ENCODE data around the gene RPL7A.
"Not testable (repeated sequence)": the region's sequence is repeated elsewhere in the genome, so short reads cannot be mapped to it uniquely, and the experiment has no call there.

The RPL7A gene

DNA sequence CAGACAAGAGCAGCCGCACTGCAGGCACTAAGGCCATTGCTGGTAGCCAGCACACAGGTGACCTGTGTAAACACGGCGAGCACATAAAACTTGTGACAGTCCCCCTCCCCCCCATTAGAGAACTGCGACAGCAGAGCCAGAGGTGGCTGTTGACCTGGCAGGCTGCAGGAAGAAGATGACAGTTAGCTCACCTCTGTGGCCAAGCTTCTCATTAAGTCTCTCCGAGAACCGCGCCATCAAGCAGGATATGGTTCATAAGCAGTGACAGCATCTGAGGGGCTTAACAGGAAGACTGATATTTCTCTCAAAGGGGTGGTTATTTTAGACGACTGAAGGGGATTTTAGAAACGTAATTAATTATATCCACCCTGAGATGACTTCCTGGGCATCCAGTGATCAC lies 22.7 kb downstream of the RPL7A start:
- DNase-seq, result peak; percentile 71

DNA sequence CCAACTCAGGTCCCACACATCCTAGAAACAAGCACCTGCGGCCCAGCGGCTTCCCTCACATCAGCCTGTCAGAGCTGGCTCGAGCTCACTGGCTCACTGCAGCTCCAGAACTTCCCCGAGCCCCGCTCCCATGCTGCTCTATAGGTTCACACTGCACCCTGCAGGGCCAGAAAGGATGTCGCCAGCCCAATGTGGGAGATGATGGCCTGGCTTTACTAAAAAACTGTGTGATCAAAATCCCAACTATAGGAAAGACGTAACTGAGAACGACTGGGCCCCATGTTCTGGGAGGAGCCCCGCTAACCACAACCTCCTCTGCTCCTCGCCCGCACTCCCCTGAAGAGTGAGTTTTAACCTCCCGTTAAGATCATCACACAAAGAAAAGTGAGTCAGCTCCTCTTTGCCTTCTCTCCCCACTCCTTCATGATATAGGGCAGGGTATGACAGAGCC lies 23.3 kb downstream of the RPL7A start:
- DNase-seq, result peak; percentile 79

DNA sequence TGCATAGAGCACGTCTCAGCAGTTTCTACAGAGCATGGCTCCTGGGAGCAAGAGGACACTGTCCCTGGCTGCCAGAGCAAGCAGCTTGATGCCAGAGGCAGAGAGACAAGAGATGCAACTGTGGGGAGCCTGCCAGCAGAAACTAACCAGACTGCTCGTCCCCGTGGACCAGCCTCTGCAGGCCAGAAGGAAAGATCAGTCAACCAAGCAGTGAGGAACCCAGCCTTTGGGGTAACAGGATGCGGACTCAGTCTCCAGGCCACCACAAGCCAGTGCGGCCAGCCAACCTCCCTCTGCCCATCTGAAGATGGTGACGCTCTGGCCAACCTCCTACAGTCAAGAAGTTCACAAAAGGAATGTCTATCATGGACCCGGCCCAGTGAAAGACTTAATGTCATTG lies 24.1 kb downstream of the RPL7A start:
- no peak for DNase-seq

DNA sequence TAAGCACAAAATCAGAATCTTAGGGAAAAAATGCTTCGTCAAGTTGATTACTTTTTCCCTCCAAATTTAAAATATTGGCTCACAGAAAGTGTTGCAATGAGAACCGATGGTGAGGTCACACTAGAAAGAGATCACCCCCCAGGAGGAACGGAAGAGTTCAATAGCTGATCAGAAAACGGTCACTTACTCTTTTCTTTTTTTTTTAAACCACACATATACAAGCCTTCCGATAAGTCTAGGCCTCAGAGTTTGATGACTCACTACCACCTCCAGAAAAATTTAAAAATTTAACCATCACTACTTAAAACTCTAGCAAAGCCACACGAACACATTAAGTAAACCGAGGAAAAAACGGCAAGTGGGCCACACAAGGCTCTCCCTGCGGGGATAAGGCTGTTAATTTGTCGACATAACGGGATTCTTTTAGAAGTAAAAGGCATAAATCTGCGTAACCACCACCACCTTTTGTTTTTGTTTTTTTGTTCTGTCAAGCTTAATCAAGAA lies 26.6 kb downstream of the RPL7A start:
- DNase-seq, result peak; percentile 46

DNA sequence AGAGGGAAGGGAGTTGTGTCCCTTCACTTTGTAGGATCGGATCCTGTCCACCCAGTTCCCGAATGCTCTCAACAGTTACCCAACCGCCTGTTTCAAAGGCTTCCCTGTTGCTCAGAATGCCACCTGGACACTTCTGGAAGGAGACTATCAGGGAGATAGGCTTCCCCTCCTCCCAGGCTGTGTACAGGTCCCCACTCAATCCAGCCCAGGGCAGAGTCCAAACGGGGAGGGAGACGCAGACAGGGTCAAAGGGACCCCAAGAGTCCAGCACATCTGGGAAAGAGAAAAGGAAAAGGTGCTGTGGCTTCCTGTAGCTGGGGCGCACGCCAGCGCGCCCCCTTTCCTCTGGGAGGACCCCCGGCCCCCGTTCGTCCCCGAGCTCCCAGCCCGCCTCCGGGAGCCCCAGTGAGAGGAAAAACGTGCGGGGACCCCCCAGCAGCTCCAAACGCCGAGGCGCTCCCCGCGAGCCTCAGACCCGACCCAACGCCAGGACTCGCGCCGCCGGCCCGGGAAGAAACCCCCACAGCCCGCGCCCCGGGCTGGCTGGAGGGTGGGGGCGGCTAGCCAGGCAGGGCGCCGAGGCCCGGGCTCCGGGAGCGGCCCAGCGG lies 27.2 kb downstream of the RPL7A start:
- peak; percentile 18 for DNase-seq

DNA sequence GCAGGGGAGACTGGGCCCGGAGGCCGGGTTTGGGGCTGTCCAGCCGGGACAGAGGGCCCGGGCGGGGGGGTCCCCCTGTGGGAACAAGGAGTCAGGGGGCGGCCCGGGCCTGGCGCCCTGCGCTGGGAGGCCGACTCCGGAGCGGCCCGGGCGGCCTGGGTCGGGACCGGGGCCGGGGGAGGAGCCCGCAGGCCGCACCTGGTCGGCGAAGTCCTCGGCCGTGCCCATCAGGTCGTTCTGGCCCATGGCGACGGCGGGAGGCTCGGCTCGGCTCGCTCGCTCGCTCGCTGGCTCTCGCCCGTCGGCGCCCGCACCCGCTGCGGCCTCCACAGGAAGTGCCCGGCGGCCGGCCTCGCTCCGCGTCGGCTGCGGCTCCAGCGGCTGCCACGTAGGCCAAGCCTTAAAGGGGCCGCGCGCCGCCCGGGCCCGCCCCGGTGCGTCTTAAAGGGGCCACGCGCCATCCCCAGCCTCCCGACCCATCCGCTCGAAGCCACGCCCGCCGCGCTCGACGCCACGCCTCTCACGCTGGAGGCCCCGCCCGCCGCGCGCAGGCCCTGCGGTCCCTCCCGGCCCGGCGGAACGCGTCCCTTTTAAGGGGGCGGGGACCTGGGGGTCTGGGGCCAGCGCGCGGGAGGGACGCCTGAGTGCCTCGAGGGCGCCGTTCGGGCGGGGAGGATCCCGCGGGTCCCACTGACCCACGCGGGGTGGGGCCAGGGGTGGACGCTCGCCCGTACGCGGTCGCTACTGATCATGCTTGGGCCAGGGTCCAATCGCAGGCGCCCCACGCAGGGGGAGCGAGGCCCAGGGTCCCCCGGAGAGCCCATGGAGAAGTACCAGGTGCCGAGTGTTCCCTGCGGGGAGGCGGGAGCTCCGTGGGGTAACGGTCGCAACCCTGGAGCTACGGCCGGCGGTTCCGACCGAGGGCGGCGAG lies 28.0 kb downstream of the RPL7A start, which contains the start of the genes STKLD1 and SURF4:
Gene STKLD1 (plus strand): TSS at position 643 of the 931 bp plus-strand sequence. CDS start 108 bp downstream, at position 751.
Gene SURF4 (minus strand): TSS at position 337 of the 931 bp plus-strand sequence. CDS start 91 bp downstream, at position 246.
- DNase-seq, result peak; percentile 96

DNA sequence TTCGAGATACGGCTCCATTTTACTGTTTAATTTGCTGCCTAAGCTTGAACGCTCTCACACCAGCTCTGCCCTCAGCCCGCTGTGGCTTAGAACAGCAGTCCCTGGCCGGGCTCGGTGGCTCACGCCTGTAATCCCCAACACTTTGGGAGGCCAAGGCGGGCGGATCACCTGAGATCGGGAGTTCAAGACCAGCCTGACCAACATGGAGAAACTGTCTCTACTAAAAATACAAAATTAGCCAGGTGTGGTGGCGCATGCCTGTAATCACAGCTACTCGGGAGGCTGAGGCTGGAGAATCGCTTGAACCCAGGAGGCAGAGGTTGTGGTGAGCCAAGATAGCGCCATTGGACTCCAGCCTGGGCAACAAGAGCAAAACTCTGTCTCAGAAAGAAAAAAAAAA lies 29.3 kb downstream of the RPL7A start:
- DNase-seq, result not testable (repeated sequence)

DNA sequence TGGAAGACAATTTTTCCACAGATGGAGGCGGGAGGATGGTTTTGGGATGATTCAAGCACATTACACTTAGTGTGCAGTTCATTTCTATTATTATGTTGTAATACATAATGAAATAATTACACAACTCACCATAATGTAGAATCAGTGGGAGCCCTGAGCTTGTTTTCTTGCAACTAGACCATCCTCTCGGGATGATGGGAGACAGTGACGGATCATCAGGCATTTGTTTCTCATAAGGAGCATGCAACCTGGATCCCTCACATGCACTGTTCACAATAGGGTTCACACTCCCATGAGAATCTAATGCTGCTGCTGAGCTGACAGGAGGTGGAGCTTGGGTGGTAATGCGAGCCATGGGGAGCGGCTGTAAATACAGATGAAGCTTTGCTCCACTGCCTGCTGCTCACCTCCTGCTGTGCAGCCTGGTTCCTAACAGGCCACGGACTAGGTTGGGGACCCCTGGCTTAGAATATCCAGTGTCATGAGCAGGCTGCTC lies 29.8 kb downstream of the RPL7A start:
- DNase-seq, result no peak

DNA sequence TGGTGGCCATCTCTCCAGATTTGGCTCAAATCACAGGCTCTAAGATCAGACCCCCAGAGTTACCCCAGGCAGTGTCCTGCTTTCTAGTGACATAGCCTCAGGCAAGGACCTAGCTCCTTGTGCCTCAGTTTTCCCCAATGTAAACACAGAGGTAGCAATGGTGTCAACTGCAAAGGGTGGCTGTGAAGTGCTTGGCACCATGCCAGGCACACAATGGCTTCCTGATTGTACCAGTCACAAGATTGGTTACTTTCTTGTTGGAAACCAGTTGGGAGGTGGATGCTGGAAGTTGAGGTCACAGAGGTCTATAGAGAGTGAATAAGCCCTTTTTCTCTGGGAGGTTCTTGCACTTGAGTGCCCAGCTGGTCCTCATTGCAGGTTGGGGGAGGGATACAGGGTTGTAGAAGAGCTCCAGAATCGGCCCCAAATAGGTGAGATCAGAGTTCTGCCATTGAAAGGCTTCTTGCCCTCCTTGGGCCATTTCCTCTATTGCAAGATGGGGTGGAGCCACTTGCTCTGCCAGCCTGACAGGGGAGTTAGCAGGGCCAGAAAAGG lies 30.5 kb downstream of the RPL7A start:
- DNase-seq, result no peak

DNA sequence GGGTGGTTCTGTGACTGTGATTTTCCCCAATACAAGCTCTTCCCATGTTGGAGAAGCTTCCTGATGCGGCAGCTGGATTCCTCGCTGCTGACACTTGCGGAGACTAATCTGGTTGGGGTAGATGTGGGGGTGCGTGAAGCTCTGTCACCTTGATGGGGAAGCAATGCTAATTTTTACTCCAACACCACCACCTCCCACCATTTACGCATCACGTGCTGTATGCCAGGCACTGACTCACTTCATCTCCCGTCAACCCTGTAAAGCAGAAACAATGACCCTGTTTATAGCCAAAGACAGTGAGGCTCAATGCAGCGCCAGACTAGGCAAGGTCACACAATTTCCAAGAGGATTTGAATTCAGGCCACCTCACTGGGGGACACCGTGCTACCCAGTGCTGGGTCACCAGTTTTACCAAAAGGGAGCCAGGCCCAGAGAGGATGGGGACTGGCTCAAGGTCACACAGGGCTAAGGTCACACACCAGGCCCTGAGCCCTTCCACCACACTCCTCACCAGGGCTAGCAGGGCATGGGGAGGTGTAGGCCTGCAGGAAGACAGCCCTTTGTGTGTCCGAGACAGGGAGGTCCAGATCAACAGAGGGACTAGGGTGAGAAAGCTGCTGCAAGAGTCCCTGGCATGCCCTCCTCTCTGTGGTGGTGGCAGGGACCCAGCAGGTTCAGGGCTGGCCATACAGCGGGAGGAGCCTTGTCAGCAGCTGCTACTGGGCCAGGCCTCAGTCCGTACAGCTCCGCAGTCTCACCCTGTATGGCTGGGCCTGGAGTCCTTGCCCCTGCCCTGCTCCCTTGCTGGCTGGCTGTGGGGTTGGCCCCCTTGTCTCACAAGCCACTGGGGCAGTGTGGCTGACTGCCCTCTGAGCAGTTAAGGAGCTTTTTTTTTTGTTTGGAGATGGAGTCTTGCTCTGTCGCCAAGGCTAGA lies 31.4 kb downstream of the RPL7A start:
- no peak for DNase-seq

DNA sequence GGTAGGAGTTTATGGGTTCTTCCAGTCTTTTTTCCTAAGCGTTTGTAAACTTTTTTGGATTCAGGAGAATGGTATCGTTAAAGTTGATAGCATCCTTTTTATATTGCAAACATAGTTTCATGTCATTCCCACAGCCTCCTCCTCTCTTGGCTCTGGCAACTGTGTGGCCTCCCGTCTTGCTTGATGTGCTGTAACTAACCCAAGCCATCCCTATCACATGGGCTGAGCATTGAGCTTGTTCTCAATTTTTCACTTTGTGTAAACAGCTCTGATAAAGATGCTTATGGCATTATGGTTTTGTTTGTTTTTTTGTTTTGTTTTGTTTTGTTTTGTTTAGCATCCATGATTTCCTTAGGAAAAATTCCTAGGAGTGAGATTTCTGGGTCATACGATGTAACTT lies 32.7 kb downstream of the RPL7A start:
- no peak for DNase-seq

DNA sequence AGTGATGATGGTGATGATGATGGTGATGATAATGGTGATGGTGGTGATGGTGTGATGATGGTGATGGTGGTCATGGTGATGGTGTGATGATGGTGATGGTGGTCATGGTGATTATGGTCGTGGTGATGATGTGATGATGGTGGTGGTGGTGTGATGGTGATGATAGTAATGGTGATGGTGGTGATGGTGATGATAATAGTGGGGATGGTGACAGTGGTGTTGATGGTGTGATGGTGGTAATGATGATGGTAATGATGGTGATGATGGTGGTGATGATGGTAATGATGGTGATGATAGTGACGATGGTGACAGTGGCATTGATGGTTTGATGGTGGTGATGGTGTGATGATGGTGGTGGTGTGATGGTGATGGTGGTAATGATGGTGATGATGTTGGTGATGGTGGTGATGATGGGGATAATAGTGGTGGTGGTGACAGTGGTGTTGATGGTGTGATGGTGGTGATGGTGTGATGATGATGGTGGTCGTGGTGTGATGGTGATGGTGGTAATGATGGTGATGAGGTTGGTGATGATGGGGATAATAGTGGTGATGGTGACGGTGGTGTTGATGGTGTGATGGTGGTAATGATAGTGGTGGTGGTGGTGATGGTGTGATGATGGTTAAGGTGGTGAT lies 34.6 kb downstream of the RPL7A start:
- DNase-seq, result no peak

DNA sequence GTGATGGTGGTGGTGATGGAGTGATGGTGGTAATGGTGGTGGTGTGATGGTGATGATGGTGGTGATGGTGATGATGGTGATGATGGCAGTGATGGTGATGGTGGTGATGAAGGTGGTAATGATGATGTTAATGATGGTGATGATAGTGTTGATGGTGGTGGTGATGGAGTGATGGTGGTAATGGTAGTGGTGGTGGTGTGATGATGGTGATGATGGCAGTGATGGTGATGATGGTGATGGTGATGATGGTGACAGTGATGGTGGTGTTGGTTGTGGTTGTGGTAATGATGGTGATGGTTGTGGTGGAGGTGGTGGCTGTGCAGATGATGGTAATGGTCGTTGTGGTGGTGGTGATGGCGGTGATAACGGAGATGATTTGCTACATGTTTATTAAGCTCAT lies 35.4 kb downstream of the RPL7A start:
- DNase-seq, result no peak

DNA sequence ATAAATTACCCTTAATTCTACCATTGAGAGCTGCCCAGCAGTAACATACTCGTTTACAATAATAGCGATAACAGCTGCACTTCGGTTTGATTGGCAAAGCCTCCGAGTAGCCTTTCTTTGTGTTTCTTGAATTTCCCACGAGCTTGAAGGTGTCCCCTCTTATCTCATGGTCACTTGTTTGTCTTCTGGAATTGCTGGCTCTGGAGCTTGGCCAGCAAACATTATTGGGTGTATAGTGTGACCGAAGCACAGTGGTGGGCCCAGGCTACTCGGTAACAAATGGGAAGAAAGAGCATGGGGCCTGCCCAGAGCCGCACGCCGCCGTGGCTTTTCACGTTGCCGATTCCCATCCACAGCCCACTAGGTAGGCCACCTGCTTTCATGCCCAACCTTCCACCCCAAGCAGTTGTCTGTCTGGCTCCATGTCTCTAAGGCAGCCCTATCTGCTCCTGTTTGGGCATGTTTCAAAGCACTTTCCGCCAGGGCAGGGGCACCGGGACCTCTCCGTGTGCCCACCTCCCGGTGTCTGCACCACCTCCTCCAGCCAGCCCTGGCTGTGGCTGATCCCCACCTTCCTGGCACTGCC lies 36.8 kb downstream of the RPL7A start:
- no peak for DNase-seq

DNA sequence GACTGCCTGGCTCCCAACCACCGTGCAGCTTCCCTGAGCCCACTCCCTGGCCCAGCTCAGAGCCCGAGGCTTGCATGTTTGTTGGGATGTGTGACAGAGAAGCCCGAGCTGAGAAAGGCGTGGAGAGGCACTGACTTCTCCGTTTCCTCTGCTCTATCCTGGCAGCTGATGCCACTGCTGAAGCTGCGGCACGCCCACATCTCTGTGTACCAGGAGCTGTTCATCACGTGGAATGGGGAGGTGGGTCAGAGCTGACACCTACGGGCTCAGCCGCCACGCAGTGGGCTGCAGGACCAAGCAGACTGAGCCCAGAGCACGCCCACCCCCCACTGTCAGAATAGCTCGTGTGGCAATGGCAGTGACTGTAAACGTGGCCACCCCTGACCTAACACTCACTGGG lies 37.4 kb downstream of the RPL7A start:
- no peak for DNase-seq

DNA sequence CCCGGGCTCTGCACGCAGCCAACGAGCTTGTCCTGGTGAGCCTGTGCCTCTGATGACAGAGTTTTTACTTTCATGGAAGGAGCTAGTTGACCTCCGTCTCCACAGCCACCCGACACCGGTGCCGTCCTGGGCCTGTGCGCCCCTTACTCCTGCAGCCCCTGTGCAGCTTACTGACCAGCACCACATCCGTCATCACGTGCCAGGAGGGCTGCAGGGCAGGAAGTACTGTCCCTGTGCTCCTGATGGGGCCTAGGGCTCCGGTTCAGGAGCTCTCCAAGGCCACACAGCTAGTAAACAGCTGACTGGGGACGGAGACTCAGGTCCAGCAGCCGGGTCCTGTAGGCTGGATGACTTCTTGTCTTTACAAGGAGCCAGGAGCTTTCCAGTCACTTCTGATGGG lies 38.3 kb downstream of the RPL7A start:
- DNase-seq, result no peak

DNA sequence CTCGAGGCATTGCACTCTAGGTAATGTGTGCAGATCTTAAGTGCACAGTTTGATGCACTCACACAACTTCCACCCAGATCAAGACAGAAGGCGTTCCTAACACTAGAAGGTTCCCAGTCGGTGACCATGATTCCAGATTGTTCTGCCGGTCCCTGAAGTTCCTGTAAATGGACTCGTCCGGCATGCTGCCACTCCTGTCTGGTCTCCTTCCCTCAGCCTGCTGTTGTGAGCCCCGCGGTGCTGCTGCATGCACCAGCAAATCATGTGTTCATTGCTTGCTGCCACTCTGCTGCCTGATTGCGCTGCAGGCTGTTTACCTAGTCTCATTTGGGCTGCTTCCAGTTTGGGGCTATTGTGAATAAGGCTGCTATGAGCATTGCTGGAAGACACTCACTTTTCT lies 39.7 kb downstream of the RPL7A start:
- DNase-seq, result no peak

DNA sequence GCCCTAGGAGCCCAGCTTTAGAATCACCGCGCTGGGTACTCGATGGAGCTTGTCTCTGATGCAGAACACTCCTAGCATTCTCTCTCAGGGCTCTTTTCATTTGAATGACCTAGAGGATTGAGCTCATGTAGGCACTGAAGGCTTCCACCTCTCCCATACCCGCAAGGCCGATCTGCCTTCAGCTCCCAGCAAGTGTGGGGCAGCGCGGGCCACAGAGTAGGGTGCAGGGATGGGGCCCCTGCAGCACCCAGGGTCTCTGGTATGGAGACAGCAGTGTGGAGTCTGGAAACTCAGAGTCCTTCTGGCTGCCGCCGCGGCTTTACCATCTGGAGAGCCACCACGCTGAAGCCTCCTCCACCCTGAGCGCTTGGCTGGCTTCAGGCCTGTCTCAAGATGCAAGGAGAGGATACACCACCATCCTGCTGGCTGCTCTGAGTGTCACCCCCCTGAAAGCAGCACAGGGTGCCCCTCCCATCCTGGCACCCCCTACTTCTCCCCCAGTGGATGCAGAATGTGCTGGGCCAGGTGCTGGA lies 41.1 kb downstream of the RPL7A start:
- DNase-seq, result no peak

DNA sequence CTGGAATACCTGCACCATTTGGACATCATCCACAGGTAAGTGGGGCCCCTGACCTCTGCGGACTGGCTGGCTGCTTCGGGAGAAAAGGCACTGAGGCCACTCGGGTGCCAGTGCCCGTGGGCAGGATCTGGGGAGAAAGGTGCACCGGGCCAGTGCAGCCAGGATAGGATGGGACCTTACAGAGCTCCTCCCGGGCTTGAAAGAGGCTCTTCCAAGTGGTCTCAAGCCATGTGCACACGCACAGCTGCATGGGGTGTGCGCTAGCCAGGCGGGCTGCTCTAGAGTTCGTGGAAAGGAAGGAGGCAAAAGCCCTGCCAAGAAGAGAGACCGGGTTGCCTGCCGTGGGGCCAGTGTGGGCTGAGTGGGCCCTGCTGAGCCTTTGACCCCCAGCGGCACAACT lies 41.5 kb downstream of the RPL7A start:
- no peak for DNase-seq

DNA sequence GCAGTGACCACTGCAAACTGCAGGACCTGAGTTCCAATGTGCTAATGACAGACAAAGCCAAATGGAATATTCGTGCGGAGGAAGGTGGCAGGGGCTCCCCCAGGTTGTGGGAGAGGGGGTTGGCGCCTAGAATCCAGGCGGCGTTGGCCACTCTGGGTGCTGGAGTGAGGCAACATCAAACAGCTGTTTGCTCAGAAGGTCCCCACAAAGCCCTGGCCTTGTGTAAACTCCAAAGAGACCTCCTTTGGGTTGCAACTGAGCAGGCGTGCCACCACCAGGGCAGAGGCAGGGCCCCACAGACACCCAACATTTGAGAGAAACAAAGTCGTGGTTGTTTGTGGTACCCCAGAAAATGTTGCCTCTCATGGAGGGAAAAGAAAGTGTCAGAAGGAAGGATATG lies 42.7 kb downstream of the RPL7A start:
- DNase-seq, result no peak

DNA sequence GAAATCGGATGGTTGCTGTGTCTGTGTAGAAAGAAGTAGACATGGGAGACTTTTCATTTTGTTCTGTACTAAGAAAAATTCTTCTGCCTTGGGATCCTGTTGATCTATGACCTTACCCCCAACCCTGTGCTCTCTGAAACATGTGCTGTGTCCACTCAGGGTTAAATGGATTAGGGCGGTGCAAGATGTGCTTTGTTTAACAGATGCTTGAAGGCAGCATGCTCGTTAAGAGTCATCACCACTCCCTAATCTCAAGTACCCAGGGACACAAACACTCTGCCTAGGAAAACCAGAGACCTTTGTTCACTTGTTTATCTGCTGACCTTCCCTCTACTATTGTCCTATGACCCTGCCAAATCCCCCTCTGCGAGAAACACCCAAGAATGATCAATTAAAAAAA lies 43.4 kb downstream of the RPL7A start:
- DNase-seq, result not testable (repeated sequence)
